HG03457 (cell line): ENCODE results near the gene POLDIP2.

Source experiments
- ATAC-seq: cut with Tn5 transposase; IDR thresholded peaks from one replicate; pipeline ENCODE4 v1.9.1; 2021; ENCODE audit warnings: moderate number of reproducible peaks; ENCODE audit not compliant: unreplicated experiment

Gene POLDIP2

GRCh38 chr17:28338056-28338768, 19.1 kb downstream of the POLDIP2 start:
- ATAC-seq: no peak

GRCh38 chr17:28335959-28336871, 21.1 kb downstream of the POLDIP2 start:
- ATAC-seq: no peak

DNA sequence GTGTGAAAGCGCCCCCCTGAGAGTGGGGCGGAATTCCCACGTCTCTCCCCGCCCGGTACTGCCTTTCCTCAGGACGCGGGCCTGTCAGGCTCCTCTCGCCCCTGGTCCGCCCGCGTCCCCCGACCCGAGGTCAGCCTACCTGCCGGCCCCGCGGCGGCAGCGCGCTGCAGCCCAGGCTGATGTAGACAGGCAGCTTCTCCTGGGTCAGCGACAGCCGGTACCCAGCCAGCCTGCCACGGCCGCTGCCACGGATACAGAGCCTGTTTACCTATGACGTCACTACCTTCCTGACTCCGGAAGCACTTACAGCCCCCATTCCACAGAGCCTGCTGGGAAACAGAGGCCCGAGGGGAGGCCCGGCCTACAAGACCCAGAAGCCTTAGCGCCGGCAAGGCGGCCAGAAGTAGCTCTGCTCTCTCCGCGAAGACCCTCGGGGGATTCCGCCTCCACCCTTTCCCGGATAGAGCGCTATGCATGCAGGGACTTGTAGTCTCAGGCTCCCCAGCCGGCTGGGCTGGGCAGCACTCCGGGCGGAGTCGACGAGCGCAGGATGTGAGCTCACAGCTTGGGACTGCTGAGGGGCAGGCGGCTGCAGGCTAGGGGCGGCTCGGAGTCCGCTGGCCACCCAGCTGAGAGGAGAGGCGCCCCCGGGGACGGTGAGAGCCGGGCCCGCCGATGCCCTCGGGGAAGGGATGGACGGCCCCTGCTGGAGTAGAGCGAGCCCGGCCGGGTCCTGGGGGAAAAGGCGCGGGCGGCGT, 21.9 kb downstream of the POLDIP2 start, which contains the start of the genes IFT20 and TNFAIP1:
IFT20 (minus strand) TSS at position 272 of the 758 bp plus-strand sequence. CDS start 3,487 bp downstream, outside the sequence.
TNFAIP1 (plus strand) TSS at position 561 of the 758 bp plus-strand sequence. CDS start 3,761 bp downstream, outside the sequence.
- ATAC-seq: peak; percentile 93

DNA sequence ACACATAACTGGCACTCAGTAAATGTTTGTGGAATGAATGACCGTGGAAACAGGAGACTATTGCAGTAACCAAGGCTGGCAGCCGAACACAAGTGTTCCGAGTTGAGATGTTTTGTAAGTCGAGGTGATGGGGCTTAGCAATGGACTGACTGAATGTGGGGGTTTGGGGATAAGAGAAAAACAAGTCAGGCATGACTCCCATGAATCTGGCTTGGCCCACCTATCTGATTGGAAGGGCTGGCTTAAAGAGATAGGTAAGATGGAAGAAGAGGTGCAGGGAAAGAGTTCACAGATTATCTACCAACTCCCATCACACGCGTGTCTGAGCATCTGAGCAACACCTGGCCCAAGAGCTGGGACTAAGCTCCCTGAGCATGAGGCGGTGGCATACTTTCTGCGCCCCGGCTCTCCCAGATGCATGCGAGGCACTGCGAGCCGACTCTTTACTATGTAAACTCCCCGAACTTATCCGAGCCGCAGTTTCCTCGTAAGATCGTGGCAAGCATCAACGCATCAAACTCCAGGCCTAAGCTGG, 22.6 kb downstream of the POLDIP2 start:
- ATAC-seq: no peak

DNA sequence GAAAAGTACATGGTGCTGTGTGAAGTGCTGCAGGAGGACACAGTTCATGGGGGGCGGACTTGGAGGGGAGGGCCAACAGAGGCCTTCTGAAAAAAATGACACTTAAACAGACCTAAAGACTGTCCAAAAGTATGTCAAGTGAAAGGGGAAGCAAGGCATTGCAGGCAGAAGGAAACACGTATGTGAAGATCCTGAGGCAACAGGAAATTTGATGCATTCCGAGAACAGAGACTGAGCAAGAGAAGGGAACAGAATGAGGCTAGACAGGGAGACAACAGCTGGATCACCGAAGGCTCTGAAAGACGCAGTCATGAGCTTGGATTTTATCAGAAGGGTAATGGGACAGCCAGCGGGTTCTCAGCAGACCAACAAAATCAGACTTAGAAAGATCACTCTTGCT, 23.2 kb downstream of the POLDIP2 start:
- no peak for ATAC-seq

DNA sequence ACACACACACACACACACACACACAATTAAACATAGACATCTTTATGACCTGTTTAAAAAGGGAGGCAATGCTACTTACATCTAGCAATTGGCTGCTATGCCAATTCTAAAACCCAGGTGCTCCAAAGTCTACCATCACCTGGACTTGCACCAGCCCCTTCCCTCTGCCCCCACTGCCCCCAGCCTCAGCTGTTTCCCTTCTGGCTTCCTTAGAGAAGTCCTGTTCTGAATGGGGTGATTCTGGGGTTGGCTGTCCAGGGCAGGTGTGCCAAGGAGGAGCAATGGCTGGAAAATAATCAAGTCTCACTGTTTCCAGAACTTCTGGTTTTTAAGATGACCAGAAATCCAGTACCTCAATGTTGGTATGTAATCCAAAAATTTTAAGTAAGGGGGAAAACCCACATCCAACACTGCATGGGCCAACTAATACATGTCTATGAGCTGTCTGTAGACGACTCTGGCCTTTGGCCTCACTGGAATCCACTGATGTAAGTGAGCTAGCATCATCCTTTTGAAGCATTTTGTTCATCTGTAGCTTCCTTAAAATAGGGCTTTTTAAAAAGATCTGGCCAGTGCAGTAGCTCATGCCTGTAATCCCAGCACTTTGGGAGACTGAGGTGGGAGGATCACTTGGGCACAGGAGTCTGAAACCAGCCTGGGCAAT, 24.1 kb downstream of the POLDIP2 start:
- no peak for ATAC-seq

GRCh38 chr17:28331891-28332420, 25.4 kb downstream of the POLDIP2 start:
- ATAC-seq: no peak

DNA sequence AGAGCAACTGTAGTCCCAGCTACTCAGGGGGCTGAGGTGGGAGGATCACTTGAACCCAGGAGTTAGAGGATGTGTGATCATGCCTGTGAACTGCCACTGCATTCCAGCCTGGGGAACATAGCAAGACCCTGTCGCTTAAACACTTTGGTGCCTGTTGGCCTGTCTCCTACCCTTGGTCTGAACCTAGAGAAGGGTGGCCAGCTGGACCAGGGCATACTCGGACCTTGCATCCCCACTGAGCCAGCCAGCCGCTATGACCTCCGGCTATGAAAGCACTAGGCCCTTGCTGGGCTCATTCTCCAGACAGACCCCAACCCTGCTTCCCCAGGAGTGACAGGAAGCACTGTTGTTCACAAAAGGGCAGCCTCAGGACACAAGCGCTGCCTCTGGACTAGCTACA, 26.7 kb downstream of the POLDIP2 start:
- ATAC-seq: no peak

- no peak for ATAC-seq
Observed at GRCh38 chr17:28328325-28328724, 29.0 kb downstream of the POLDIP2 start.

DNA sequence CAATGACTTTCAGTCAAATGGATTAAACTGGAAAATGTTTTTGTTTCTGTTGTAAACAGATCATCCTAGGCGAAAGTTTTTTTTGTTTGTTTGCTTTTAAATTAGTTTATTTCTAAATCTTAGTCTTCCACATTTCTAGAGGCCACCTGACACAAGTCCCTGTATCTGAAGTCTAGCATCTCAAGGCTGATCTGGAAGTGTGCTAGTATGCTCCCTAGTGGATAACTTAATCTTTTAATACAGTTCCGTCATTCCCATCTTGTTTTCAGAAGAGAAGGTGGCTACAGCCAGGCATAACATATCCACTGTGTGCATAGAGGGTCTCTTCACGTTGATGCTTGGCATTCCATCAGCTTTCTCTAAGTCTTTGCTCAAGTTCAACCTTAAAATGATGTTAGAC, 29.6 kb downstream of the POLDIP2 start:
- no peak for ATAC-seq

DNA sequence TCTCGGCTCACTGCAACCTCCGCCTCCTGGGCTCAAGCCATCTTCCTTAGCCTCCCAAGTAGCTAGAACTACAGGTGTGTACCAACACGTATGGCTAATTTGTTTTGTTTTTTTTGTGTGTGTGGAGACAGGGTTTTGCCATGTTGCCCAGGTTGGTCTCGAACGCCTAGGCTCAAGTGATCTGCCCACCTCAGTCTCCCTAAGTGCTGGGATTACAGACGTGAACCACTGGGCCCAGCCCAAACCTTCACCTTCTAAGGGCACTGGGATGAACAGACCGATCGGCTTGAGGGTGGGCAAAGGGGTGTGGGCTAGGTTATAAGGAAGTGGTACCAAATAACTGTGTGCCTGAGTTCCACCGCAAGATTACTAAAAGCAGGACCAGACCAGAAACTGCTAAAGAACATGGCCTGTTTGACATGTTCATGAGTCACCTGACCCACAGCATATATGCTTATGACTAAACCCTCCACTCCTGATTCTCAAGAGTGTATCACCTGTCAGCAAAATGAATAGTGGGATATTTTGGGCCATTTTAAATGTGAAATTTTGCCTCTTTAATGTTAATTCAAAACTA, 30.2 kb downstream of the POLDIP2 start:
- no peak for ATAC-seq

DNA sequence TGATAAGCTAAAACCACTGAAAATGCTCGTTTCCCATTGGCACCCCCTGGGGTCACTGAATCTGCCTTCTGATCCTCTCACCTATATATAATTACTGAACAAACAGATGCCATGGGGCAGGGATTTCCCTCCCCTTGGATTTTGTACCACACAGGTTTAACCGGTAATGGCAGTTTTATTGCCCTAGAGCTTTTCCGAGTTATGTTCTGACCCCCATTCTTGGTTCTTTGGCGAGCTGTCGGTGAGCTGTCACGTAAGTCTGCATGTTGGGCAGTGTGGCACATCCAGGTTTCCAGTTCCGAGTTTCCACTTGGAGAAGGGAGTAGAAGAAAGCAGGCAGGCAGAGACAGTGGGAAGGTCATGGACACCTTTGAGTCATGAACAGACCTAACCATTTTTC, 31.2 kb downstream of the POLDIP2 start:
- ATAC-seq: no peak

- no peak for ATAC-seq
Observed at GRCh38 chr17:28325211-28325610, 32.1 kb downstream of the POLDIP2 start.

- ATAC-seq: no peak
Observed at GRCh38 chr17:28324781-28325180, 32.5 kb downstream of the POLDIP2 start.

GRCh38 chr17:28324267-28324745, 33.0 kb downstream of the POLDIP2 start:
- ATAC-seq: no peak

GRCh38 chr17:28320215-28321061, 36.9 kb downstream of the POLDIP2 start:
- no peak for ATAC-seq

DNA sequence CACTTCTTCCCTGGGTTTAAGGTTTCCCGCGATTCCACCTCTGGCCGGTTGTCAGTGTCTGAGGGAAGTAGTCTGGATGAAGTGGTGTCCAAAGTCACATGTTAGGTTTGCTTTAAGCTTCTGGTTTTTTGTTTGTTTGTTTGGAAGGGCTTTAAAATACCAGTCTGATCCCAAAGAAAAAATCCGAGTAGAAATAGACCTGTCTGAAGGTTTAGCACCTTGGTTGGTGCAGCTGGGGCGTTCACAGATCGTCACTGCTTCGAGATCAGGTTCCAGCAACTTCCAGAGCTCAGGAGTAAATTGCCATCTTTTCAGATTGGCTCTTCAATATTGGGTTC, 37.8 kb downstream of the POLDIP2 start:
- no peak for ATAC-seq

DNA sequence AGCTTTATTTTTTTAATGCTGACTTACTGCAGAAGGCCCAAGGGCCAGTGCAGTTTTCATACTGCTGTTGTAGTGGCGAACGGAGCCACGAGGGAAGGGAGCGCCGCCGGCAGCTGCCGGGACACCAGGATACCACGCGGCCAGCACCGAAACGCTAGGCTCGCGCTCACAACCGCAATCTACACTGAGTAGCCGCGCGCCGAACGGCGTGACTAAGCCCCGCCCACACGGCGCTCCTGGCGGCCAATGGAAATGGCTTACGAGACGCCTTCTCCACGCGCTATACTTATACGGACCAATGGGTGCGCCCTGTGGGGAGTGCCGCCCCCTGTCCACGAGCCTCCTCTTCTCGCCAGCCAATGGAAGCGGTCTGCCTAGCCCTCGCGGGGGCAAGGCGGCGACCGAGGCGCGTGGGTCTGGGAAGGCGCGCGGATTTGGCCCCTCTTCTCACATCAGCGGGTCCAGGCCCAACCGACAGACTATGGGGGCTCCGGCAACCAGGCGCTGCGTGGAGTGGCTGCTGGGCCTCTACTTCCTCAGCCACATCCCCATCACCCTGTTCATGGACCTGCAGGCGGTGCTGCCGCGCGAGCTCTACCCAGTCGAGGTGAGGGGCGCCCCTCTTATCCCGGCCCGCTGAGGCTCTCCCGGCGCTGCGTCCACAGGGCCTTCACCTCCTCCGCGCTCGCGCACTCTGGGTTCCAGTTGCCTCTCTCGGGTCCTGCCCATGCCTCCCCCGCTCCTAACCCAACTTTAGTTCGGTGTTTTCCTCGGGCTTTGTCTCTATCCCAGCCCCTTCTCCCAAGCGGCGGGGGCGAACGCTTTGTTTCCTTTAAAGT, 38.3 kb downstream of the POLDIP2 start, which contains the start of gene TMEM97:
TMEM97 (plus strand) TSS at position 442 of the 839 bp plus-strand sequence; CDS start at position 482, 40 bp downstream.
- peak; percentile 80 for ATAC-seq
